ENCODE measurements around the gene AP1S1.
"Not testable (repeated sequence)": the region's sequence is repeated elsewhere in the genome, so short reads cannot be mapped to it uniquely, and the experiment has no call there.

Gene AP1S1

GRCh38 chr7:101174322-101174854 is 20.1 kb downstream of the AP1S1 start:
- DNase-seq = no peak
- TF ChIP-seq POLR2A (IDR thresholded peaks at IDR 0.05; ENCODE audit: low read length) = no peak
- no peak for TF ChIP-seq GATA1 (IDR thresholded peaks at IDR 0.05; ENCODE audit: low read depth, low read length)

GRCh38 chr7:101175664-101176063 is 21.4 kb downstream of the AP1S1 start:
- TF ChIP-seq POLR2A (IDR thresholded peaks at IDR 0.05; ENCODE audit: low read length) = no peak
- TF ChIP-seq GATA1 (IDR thresholded peaks at IDR 0.05; ENCODE audit: low read depth, low read length) = no peak
- no peak for DNase-seq

GRCh38 chr7:101177644-101178043 is 23.4 kb downstream of the AP1S1 start:
- TF ChIP-seq POLR2A (IDR thresholded peaks at IDR 0.05; ENCODE audit: low read length) (no peak), GATA1 (IDR thresholded peaks at IDR 0.05; ENCODE audit: low read depth, low read length) (no peak)
- DNase-seq = no peak

- DNase-seq = no peak
- TF ChIP-seq GATA1 (IDR thresholded peaks at IDR 0.05; ENCODE audit: low read depth, low read length) = no peak
- TF ChIP-seq POLR2A (IDR thresholded peaks at IDR 0.05; ENCODE audit: low read length) = no peak
These were observed 24.8 kb downstream of the AP1S1 start for GRCh38 chr7:101179117-101179516.

- TF ChIP-seq GATA1 (IDR thresholded peaks at IDR 0.05; ENCODE audit: low read depth, low read length) (no peak), POLR2A (IDR thresholded peaks at IDR 0.05; ENCODE audit: low read length) (no peak)
- no peak for DNase-seq
These were observed 25.4 kb downstream of the AP1S1 start for GRCh38 chr7:101179713-101180112.

GRCh38 chr7:101180130-101180755 is 26.0 kb downstream of the AP1S1 start, which contains the start of gene NAT16:
Gene NAT16 (minus strand): TSS chr7:101180293. CDS start chr7:101174807, 5,486 bp downstream.
- no peak for TF ChIP-seq POLR2A (IDR thresholded peaks at IDR 0.05; ENCODE audit: low read length)
- TF ChIP-seq GATA1 (IDR thresholded peaks at IDR 0.05; ENCODE audit: low read depth, low read length) = no peak
- no peak for DNase-seq

GRCh38 chr7:101185258-101185839 is 31.1 kb downstream of the AP1S1 start:
- no peak for TF ChIP-seq GATA1 (IDR thresholded peaks at IDR 0.05; ENCODE audit: low read depth, low read length)
- TF ChIP-seq POLR2A (IDR thresholded peaks at IDR 0.05; ENCODE audit: low read length) = no peak
- no peak for DNase-seq

GRCh38 chr7:101186194-101186593 is 31.9 kb downstream of the AP1S1 start:
- TF ChIP-seq POLR2A (IDR thresholded peaks at IDR 0.05; ENCODE audit: low read length) (no peak), GATA1 (IDR thresholded peaks at IDR 0.05; ENCODE audit: low read depth, low read length) (no peak)
- no peak for DNase-seq

- no peak for DNase-seq
- TF ChIP-seq GATA1 (IDR thresholded peaks at IDR 0.05; ENCODE audit: low read depth, low read length) = no peak
- TF ChIP-seq POLR2A (IDR thresholded peaks at IDR 0.05; ENCODE audit: low read length) = no peak
These were observed 32.7 kb downstream of the AP1S1 start for GRCh38 chr7:101186844-101187428.

- no peak for DNase-seq
- no peak for TF ChIP-seq POLR2A (IDR thresholded peaks at IDR 0.05; ENCODE audit: low read length)
- no peak for TF ChIP-seq GATA1 (IDR thresholded peaks at IDR 0.05; ENCODE audit: low read depth, low read length)
These were observed 34.8 kb downstream of the AP1S1 start for GRCh38 chr7:101189109-101189508.

- DNase-seq = no peak
- no peak for TF ChIP-seq POLR2A (IDR thresholded peaks at IDR 0.05; ENCODE audit: low read length)
- no peak for TF ChIP-seq GATA1 (IDR thresholded peaks at IDR 0.05; ENCODE audit: low read depth, low read length)
These were observed 41.6 kb downstream of the AP1S1 start for GRCh38 chr7:101195884-101196283.

GRCh38 chr7:101197991-101198390 is 43.7 kb downstream of the AP1S1 start:
- TF ChIP-seq GATA1 (IDR thresholded peaks at IDR 0.05; ENCODE audit: low read depth, low read length) (no peak), POLR2A (IDR thresholded peaks at IDR 0.05; ENCODE audit: low read length) (no peak)
- DNase-seq = no peak

- no peak for TF ChIP-seq POLR2A (IDR thresholded peaks at IDR 0.05; ENCODE audit: low read length)
- TF ChIP-seq GATA1 (IDR thresholded peaks at IDR 0.05; ENCODE audit: low read depth, low read length) = no peak
- DNase-seq = no peak
These were observed 44.2 kb downstream of the AP1S1 start for GRCh38 chr7:101198476-101198875.

- DNase-seq = not testable (repeated sequence)
These were observed 45.2 kb downstream of the AP1S1 start for GRCh38 chr7:101199522-101199921.

GRCh38 chr7:101200504-101200861 is 46.2 kb downstream of the AP1S1 start:
- no peak for TF ChIP-seq GATA1 (IDR thresholded peaks at IDR 0.05; ENCODE audit: low read depth, low read length)
- TF ChIP-seq POLR2A (IDR thresholded peaks at IDR 0.05; ENCODE audit: low read length) = no peak

More at GRCh38 chr7:101200504-101200861, 46.2 kb downstream of the AP1S1 start:
- no peak for DNase-seq
